Lower lobe of right lung (tissue), 2 donors: ENCODE data around the gene INPP4B. TPM values are rescaled to one million over a fixed set of nuclear protein-coding genes. Genes with fewer than 3 reads are reported as not detected.

Experiments used
- ATAC-seq, 2 donors: fragments of 200-7000 bp; cut with Tn5 transposase; one replicate each; pipeline ENCODE4 v1.9.1; 2020 to 2022; ENCODE audit warnings: mild to moderate bottlenecking in 2 of 2, moderate library complexity in 2 of 2
- DNase-seq: peaks from one replicate; pipeline ENCODE4 v3.0.0-alpha.2; 2020
- H3K27ac ChIP-seq: fragments of 200-600 bp; one replicate; pipeline ENCODE4 v1.8.0; 2022
- H3K27me3 ChIP-seq: fragments of 200-600 bp; one replicate; pipeline ENCODE4 v1.8.0; 2022; ENCODE audit warnings: low read depth
- H3K36me3 ChIP-seq: fragments of 200-600 bp; one replicate; pipeline ENCODE4 v1.8.0; 2022; ENCODE audit warnings: mild to moderate bottlenecking
- H3K4me1 ChIP-seq: fragments of 200-600 bp; one replicate; pipeline ENCODE4 v1.8.0; 2022
- H3K4me3 ChIP-seq: fragments of 200-600 bp; one replicate; pipeline ENCODE4 v1.8.0; 2022; ENCODE audit warnings: mild to moderate bottlenecking
- H3K9me3 ChIP-seq: fragments of 200-600 bp; one replicate; pipeline ENCODE4 v1.8.0; 2022
- CTCF ChIP-seq: fragments of 200-600 bp; IDR thresholded peaks from one replicate; pipeline ENCODE4 v1.8.0; 2022; ENCODE audit warnings: antibody characterized with exemption, mild to moderate bottlenecking
- intact Hi-C: fragments of 100-400 bp; cut with DNase I; formaldehyde crosslinking; loops from one replicate; pipeline ENCODE4 v1.11.0; 2022
- total RNA-seq: library from RNA; stranded (reverse); fragmentation: NEBNext Ultra II Directional; extraction: Animal tissue kit (Norgen Biotek cat#: 25700); gene quantifications from one replicate; pipeline ENCODE4 v1.2.1, GENCODE V29; 2021
- donor health status: DM: no; HTN: yes; CAD: no; lungs with severe emphysema.

INPP4B gene
- total RNA-seq, 1 donor from 2014 or later = 12.1 TPM

DNA sequence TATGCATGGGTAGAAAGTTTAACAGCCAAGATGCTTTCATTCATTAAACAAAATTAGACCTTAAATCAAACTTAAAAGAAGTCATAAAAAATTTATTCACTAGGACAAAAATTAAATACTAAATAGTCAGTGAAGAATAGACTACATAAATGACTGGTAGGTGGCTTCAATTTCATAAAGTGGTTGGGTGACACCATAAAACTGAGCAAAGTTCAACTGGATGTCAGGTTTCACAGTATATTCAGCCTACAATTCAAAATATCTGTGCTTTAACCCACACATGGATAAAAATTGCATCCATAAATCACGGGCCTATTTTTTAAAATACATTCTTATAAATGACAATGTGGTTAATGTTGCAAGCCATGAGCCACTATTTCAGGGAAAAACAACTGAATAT lies 627.4 kb downstream of the INPP4B start:
- Histone ChIP-seq H3K27ac (no peak overlapping the region), H3K4me1 (no peaks in the 10 kb centered on the region), H3K4me3 (no peak overlapping the region), H3K27me3 (no peaks in the 10 kb centered on the region), H3K9me3 (no peaks in the 10 kb centered on the region), H3K36me3 (no peaks in the 10 kb centered on the region)
- ATAC-seq = no peak
- intact Hi-C loops = no loop called here
- DNase-seq = no peak
- TF ChIP-seq CTCF = no peak

- ATAC-seq = no peak
- Histone ChIP-seq H3K4me3 (no peak overlapping the region), H3K27me3 (no peaks in the 10 kb centered on the region), H3K4me1 (no peaks in the 10 kb centered on the region), H3K27ac (no peak overlapping the region), H3K36me3 (no peaks in the 10 kb centered on the region), H3K9me3 (no peaks in the 10 kb centered on the region)
- intact Hi-C loops = no loop called here
- no peak for DNase-seq
- no peak for TF ChIP-seq CTCF
These were observed 634.7 kb downstream of the INPP4B start for GRCh38 chr4:142211444-142211843.

GRCh38 chr4:142203505-142203904 lies 642.6 kb downstream of the INPP4B start:
- Histone ChIP-seq H3K9me3 (no peaks in the 10 kb centered on the region), H3K27me3 (no peaks in the 10 kb centered on the region), H3K4me3 (no peak overlapping the region), H3K36me3 (no peaks in the 10 kb centered on the region), H3K27ac (no peak overlapping the region), H3K4me1 (no peaks in the 10 kb centered on the region)
- ATAC-seq (no peak), DNase-seq (no peak)
- TF ChIP-seq CTCF = no peak
- intact Hi-C loops = no loop called here

- no peaks in the 10 kb centered on the region for H3K9me3 ChIP-seq
- intact Hi-C loops = no loop called here
- no peak overlapping the region for H3K4me3 ChIP-seq
- ATAC-seq (no peak), DNase-seq (no peak)
- no peak for TF ChIP-seq CTCF
- H3K27me3 ChIP-seq = no peaks in the 10 kb centered on the region
- H3K4me1 ChIP-seq = no peaks in the 10 kb centered on the region
- H3K27ac ChIP-seq = no peak overlapping the region
- H3K36me3 ChIP-seq = no peaks in the 10 kb centered on the region
These were observed 643.4 kb downstream of the INPP4B start for GRCh38 chr4:142202404-142203332.

DNA sequence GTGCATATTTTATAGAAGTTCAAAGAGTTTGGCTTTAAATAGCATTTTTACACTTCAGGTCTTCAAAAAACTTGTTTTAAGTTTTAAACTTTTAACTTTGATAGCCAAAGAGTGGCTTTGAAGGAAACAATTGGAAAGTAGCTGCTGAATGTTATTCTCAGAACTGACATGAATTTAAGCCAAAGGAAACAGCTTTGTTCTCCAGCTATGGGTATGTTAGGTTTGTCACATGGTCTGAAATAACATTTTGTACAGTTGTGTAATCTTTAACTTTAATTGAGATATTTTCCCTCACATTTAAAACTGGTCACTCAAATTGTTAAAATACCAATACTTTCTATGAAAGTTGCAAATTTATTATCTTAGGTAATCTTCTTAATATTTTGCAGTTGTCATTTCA lies 645.1 kb downstream of the INPP4B start:
- Histone ChIP-seq H3K27me3 (no peaks in the 10 kb centered on the region), H3K4me1 (no peaks in the 10 kb centered on the region), H3K27ac (no peak overlapping the region), H3K4me3 (no peak overlapping the region), H3K9me3 (no peaks in the 10 kb centered on the region), H3K36me3 (no peaks in the 10 kb centered on the region)
- intact Hi-C loops = no loop called here
- DNase-seq = no peak
- ATAC-seq = no peak
- no peak for TF ChIP-seq CTCF
